ENCODE data around the gene ID1. TPM values are rescaled to one million over a fixed set of nuclear protein-coding genes. Genes with fewer than 3 reads are reported as not detected.

Gene ID1
- total RNA-seq (2014; rRNA removed; shearing (Covaris generic)): 1,531 and 1,848 TPM in 2 replicates

GRCh38 chr20:31605031-31605901 is at the start of gene ID1:
ID1 (plus strand) TSS chr20:31605289; CDS start chr20:31605388, 99 bp downstream.
- DNase-seq (ENCODE audit: low spot score): peak; percentile 100

GRCh38 chr20:31559704-31560093 is 45.4 kb upstream of the ID1 start:
- no peak for DNase-seq (ENCODE audit: low spot score)

GRCh38 chr20:31560094-31560745 is 44.9 kb upstream of the ID1 start:
- DNase-seq (ENCODE audit: low spot score): peak; percentile 84

- DNase-seq (ENCODE audit: low spot score): peak; percentile 84
Observed at GRCh38 chr20:31560746-31561598, 44.1 kb upstream of the ID1 start.

- DNase-seq (ENCODE audit: low spot score): no peak
Observed at GRCh38 chr20:31562241-31562640, 42.8 kb upstream of the ID1 start.

- DNase-seq (ENCODE audit: low spot score): no peak
Observed at GRCh38 chr20:31564284-31564683, 40.8 kb upstream of the ID1 start.

GRCh38 chr20:31565699-31566318 is 39.3 kb upstream of the ID1 start:
- peak; percentile 59 for DNase-seq (ENCODE audit: low spot score)

GRCh38 chr20:31566319-31566657 is 38.8 kb upstream of the ID1 start:
- no peak for DNase-seq (ENCODE audit: low spot score)

GRCh38 chr20:31566658-31567379 is 38.3 kb upstream of the ID1 start:
- DNase-seq (ENCODE audit: low spot score): peak; percentile 84

- no peak for DNase-seq (ENCODE audit: low spot score)
Observed at GRCh38 chr20:31567380-31567720, 37.7 kb upstream of the ID1 start.

- DNase-seq (ENCODE audit: low spot score): no peak
Observed at GRCh38 chr20:31568041-31568731, 36.9 kb upstream of the ID1 start.

- no peak for DNase-seq (ENCODE audit: low spot score)
Observed at GRCh38 chr20:31568773-31569162, 36.3 kb upstream of the ID1 start.

GRCh38 chr20:31569163-31570020 is 35.7 kb upstream of the ID1 start:
- DNase-seq (ENCODE audit: low spot score): peak; percentile 81

- peak; percentile 34 for DNase-seq (ENCODE audit: low spot score)
Observed at GRCh38 chr20:31570021-31570463, 35.0 kb upstream of the ID1 start.

- DNase-seq (ENCODE audit: low spot score): no peak
Observed at GRCh38 chr20:31570735-31571617, 34.1 kb upstream of the ID1 start.

GRCh38 chr20:31572042-31572700 is 32.9 kb upstream of the ID1 start:
- DNase-seq (ENCODE audit: low spot score): no peak

GRCh38 chr20:31572701-31573554 is 32.2 kb upstream of the ID1 start:
- DNase-seq (ENCODE audit: low spot score): peak; percentile 100

All from HT-29 (cell line).